Muscle of back (tissue), 11 donors: Measurements from ENCODE around the gene STRA6. TPM values are rescaled to one million over a fixed set of nuclear protein-coding genes. Genes with fewer than 3 reads are reported as not detected.

Experiments
- DNase-seq, 3 donors: peaks; one replicate each; pipeline versions ENCODE4 v3.0.0 to v3.0.0-alpha.2; 2013
- polyA plus RNA-seq, 10 donors: library from polyadenylated mRNA; unstranded; fragments of 120-200 nt; gene quantifications; one replicate each; pipeline ENCODE4 v1.2.1, GENCODE V29; 2013; ENCODE audit not compliant: insufficient read length in 10 of 10

Gene STRA6
- polyA plus RNA-seq, 10 donors: 0.58 to 1.9 (median 1.3) TPM

GRCh38 chr15:74132681-74133651, 69.6 kb downstream of the STRA6 start:
- peak in 1 of 3 donors; percentile 45 for DNase-seq

GRCh38 chr15:74131628-74132413, 70.8 kb downstream of the STRA6 start:
- peak in 1 of 3 donors; percentile 30 for DNase-seq

DNA sequence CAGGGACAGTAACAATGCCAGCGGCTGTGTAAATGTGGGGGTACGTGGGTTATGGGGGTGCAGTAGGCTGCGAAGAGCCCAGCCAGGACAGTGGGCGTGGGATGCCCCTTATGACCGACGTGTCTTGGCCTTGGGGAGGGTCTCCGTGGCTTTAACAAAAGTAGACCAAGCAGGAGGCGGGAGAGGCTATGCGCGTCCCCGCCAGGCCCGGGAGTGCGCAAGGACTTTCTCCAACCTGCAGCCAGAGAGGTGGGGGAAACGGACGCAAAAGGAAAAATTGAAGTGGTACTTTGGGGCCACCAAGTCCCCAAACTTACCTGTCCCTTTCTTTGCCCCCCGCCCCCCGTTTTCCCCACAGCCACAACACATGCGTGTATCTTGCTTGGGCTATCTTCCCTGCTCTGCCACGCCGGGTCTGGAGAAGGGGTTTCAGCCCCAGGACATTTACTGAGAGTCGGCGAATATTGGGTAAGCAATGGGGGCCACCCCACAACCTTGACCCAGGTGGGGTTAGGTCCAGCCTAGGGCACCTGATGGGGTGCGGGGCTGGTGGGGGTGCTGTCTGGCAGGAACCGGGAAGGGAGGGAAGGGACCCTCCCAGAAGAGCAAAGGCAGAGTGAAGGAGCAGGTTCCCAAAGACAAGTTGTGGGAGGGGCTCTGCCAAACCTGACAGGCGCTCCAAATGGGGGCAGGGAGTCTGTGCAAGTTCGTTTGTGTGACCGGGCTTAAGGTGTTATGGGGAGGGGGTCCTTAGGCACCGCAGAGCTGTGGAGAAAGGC, 71.5 kb downstream of the STRA6 start:
- DNase-seq: no peak

GRCh38 chr15:74130155-74130848, 72.3 kb downstream of the STRA6 start, which contains the start of gene ISLR2:
TSS of gene ISLR2 (plus strand) at chr15:74130586. CDS start at chr15:74132755, 2,169 bp downstream.
- peak; percentile 23 to 84 (median 58) for DNase-seq

DNA sequence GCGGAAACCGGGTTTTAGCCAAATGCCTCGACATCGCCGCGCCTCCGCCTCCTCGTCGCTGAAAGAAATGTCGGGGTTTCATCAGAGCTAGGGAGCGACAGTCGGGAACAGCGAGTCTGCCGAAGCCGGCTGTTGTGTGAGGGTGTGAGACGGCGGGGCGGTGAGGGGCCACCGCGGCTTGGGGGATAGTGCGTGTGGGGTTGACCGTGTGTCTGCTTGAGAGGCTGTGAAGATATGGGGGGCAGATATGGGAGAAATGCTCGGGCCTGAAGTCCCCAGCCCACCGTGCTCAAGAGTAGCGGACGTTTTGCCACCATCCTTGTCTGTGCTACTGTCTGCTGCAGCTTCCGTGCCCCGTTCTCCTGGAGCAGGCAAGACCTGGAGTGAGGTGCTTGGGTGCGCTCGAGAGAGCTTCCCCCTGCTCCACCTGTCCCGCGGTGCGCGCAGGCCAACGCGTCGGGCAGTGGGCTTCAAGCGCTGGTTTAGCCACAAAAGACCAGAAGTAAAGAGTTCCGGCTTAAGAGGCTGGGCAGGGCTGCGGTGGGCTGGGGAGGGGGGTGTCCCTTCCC, 72.9 kb downstream of the STRA6 start:
- peak in 1 of 3 donors; percentile 72 for DNase-seq

Other genes starting within 250 kb of the STRA6 start
- gene STOML1, start 210.5 kb downstream of the STRA6 start, polyA plus RNA-seq: 10 to 100 TPM; 19.1 to 34.5 (median 30.0) TPM
- 10 to 100 TPM; 22.6 to 36.4 (median 28.7) TPM for gene PML, start 208.1 kb downstream of the STRA6 start, polyA plus RNA-seq
- under 1 TPM in 8 of 10 donors, not detected in 2; 0.08 to 0.46 (median 0.15) TPM for gene GOLGA6A, start 120.2 kb downstream of the STRA6 start, polyA plus RNA-seq
- 1 to 10 TPM; 2.3 to 6.8 (median 4.4) TPM for gene ISLR2, start 72.2 kb downstream of the STRA6 start, polyA plus RNA-seq
- gene ISLR, start 29.1 kb downstream of the STRA6 start, polyA plus RNA-seq: 100 to 1,000 TPM; 131 to 259 (median 181) TPM
- gene CCDC33, start 33.5 kb upstream of the STRA6 start, polyA plus RNA-seq: under 1 TPM in 3 of 10 donors, not detected in 7; 0.05 to 0.31 (median 0.19) TPM
- 1 to 10 TPM; 1.2 to 2.6 (median 1.9) TPM for gene CYP11A1, start 164.9 kb upstream of the STRA6 start, polyA plus RNA-seq
- 1 to 10 TPM; 3.2 to 7.6 (median 5.4) TPM for gene SEMA7A, start 231.2 kb upstream of the STRA6 start, polyA plus RNA-seq